Activated B cell treated with CpG ODN at 0.5 μM for 24 hours (primary cell): Measurements from ENCODE around the gene SYCE1L. TPM values are rescaled to one million over a fixed set of nuclear protein-coding genes. Genes with fewer than 3 reads are reported as not detected.
"Not testable (repeated sequence)": the region's sequence is repeated elsewhere in the genome, so short reads cannot be mapped to it uniquely, and the experiment has no call there.

Experiments
- ATAC-seq: fragments of 200-7000 bp; cut with Tn5 transposase; one replicate; pipeline ENCODE4 v1.10.0; 2021; ENCODE audit warnings: low read depth, mild to moderate bottlenecking, moderate library complexity
- CTCF ChIA-PET: fragments of 350-600 bp; sonication (Branson Sonifier 250); formaldehyde crosslinking; loops from one replicate; lab custom pipeline; 2021; ENCODE audit warnings: antibody characterized with exemption; lab: Charles Lee
- POLR2A ChIA-PET: fragments of 350-600 bp; sonication (Branson Sonifier 250); formaldehyde crosslinking; loops from one replicate; lab custom pipeline; 2021; ENCODE audit warnings: antibody characterized with exemption; lab: Charles Lee
- DNase-seq: peaks from one replicate; pipeline ENCODE4 v3.0.0; 2022
- H3K27ac Mint-ChIP-seq: one replicate; pipeline ENCODE4 v1.8.0; 2020; ENCODE audit warnings: mixed read lengths
- H3K27me3 Mint-ChIP-seq: one replicate; pipeline ENCODE4 v1.8.0; 2021; ENCODE audit warnings: mixed read lengths
- H3K36me3 Mint-ChIP-seq: one replicate; pipeline ENCODE4 v1.8.0; 2021; ENCODE audit warnings: low read depth, mixed read lengths
- H3K4me1 Mint-ChIP-seq: one replicate; pipeline ENCODE4 v1.8.0; 2021; ENCODE audit warnings: mixed read lengths
- H3K4me3 Mint-ChIP-seq: one replicate; pipeline ENCODE4 v1.8.0; 2020; ENCODE audit warnings: mild to moderate bottlenecking, mixed read lengths
- H3K9me3 Mint-ChIP-seq: one replicate; pipeline ENCODE4 v1.8.0; 2020; ENCODE audit warnings: mixed read lengths
- CTCF ChIP-seq: fragments of 200-600 bp; IDR thresholded peaks from one replicate; pipeline ENCODE4 v1.8.0; 2022; ENCODE audit warnings: antibody characterized with exemption, mild to moderate bottlenecking
- intact Hi-C: fragments of 100-400 bp; cut with micrococcal nuclease; formaldehyde crosslinking; loops from one replicate; pipeline ENCODE4 v1.15.1; 2024
- total RNA-seq: library from RNA; stranded (reverse); gene quantifications from 2 replicates; pipeline ENCODE4 v1.2.3, GENCODE V29; 2022

The SYCE1L gene
- total RNA-seq, 1 donor from 2014 or later = 5.1 TPM

- no peak for DNase-seq
- no peak for ATAC-seq
- no peaks in the 10 kb centered on the region for H3K9me3 Mint-ChIP-seq
- peaks cover 7% of the 10 kb centered on the region for H3K27me3 Mint-ChIP-seq
- H3K27ac Mint-ChIP-seq = no peak overlapping the region
- H3K36me3 Mint-ChIP-seq = no peaks in the 10 kb centered on the region
- ChIA-PET CTCF (interaction anchor here (8.0 kb wide), 1 partner anchor 345 kb away, joined by 125 read pairs; no protein-coding TSS in a partner anchor), POLR2A (no interaction called here)
- intact Hi-C loops = no loop called here
- no peak overlapping the region for H3K4me3 Mint-ChIP-seq
- TF ChIP-seq CTCF = no peak
- peaks cover 4% of the 10 kb centered on the region for H3K4me1 Mint-ChIP-seq
Observed at GRCh38 chr16:77238593-77238992, 39.4 kb downstream of the SYCE1L start.

- H3K4me1 Mint-ChIP-seq, H3K36me3 Mint-ChIP-seq, H3K27me3 Mint-ChIP-seq, ATAC-seq, POLR2A ChIA-PET, CTCF ChIA-PET, H3K4me3 Mint-ChIP-seq, H3K27ac Mint-ChIP-seq, DNase-seq, H3K9me3 Mint-ChIP-seq, intact Hi-C loops: not testable (repeated sequence)
Observed at GRCh38 chr16:77242471-77242870, 43.3 kb downstream of the SYCE1L start.

- intact Hi-C loops = no loop called here
- Mint-ChIP-seq H3K9me3 (no peaks in the 10 kb centered on the region), H3K4me3 (no peak overlapping the region), H3K4me1 (no peaks in the 10 kb centered on the region), H3K36me3 (no peaks in the 10 kb centered on the region), H3K27ac (no peak overlapping the region), H3K27me3 (peaks cover 2% of the 10 kb centered on the region)
- DNase-seq (no peak), ATAC-seq (no peak)
- no peak for TF ChIP-seq CTCF
- POLR2A ChIA-PET = no interaction called here
- CTCF ChIA-PET = no interaction called here
Observed at GRCh38 chr16:77246150-77246549, 46.9 kb downstream of the SYCE1L start.

- H3K27me3 Mint-ChIP-seq = peaks cover 9% of the 10 kb centered on the region
- ChIA-PET CTCF (interaction anchor here (1.2 to 2.0 kb wide), 2 partner anchors 14 to 334 kb away, joined by 3 to 7 read pairs; no protein-coding TSS in a partner anchor), POLR2A (no interaction called here)
- no peaks in the 10 kb centered on the region for H3K9me3 Mint-ChIP-seq
- ATAC-seq (no peak), DNase-seq (no peak)
- no peak overlapping the region for H3K27ac Mint-ChIP-seq
- H3K36me3 Mint-ChIP-seq = no peaks in the 10 kb centered on the region
- no peaks in the 10 kb centered on the region for H3K4me1 Mint-ChIP-seq
- no peak overlapping the region for H3K4me3 Mint-ChIP-seq
- TF ChIP-seq CTCF = no peak
- intact Hi-C loops = no loop called here
Observed at GRCh38 chr16:77250400-77250799, 51.2 kb downstream of the SYCE1L start.

Other genes with a start within 250 kb of the SYCE1L start
- 70.7 and 73.2 TPM in 2 replicates for gene MON1B, start 8.2 kb upstream of the SYCE1L start, total RNA-seq
- not detected in 2 replicates for gene ADAMTS18, start 235.6 kb downstream of the SYCE1L start, total RNA-seq